VCaP (cell line): ENCODE measurements around the gene SH2D2A.

Source experiments
- H3K27ac ChIP-seq: fragments of 450-650 bp; 2 replicates; pipeline ENCODE4 v1.5.1; 2017
- TF ChIP-seq, protein P1 (sequence below): fragments of 450-650 bp; conservative IDR thresholded peaks from 2 replicates; pipeline ENCODE4 v1.5.1; 2017; ENCODE audit warnings: mild to moderate bottlenecking, moderate library complexity

Gene SH2D2A

DNA sequence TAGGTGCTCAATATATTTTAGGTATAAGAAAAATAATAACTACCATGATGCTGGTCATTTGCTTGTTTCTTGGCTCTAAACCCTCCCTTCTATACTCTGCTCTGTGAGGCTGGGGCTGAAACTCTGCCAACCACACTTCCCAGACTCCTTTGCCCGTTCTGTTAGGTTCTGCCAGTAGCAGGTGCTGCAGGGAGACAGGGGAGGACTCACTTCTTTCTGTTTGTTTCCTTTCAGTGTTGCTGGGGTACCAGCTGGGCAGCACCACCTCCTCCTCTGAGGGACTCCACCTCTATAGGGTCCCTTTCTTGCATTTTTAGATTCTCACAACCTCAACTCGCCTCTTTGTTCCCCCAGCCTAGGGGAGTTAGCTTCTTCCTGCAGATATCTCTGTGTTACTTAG is 17.0 kb upstream of the SH2D2A start:
- no peak overlapping the region for H3K27ac ChIP-seq
- TF ChIP-seq, protein P1, sequence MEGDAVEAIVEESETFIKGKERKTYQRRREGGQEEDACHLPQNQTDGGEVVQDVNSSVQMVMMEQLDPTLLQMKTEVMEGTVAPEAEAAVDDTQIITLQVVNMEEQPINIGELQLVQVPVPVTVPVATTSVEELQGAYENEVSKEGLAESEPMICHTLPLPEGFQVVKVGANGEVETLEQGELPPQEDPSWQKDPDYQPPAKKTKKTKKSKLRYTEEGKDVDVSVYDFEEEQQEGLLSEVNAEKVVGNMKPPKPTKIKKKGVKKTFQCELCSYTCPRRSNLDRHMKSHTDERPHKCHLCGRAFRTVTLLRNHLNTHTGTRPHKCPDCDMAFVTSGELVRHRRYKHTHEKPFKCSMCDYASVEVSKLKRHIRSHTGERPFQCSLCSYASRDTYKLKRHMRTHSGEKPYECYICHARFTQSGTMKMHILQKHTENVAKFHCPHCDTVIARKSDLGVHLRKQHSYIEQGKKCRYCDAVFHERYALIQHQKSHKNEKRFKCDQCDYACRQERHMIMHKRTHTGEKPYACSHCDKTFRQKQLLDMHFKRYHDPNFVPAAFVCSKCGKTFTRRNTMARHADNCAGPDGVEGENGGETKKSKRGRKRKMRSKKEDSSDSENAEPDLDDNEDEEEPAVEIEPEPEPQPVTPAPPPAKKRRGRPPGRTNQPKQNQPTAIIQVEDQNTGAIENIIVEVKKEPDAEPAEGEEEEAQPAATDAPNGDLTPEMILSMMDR, result no peak

DNA sequence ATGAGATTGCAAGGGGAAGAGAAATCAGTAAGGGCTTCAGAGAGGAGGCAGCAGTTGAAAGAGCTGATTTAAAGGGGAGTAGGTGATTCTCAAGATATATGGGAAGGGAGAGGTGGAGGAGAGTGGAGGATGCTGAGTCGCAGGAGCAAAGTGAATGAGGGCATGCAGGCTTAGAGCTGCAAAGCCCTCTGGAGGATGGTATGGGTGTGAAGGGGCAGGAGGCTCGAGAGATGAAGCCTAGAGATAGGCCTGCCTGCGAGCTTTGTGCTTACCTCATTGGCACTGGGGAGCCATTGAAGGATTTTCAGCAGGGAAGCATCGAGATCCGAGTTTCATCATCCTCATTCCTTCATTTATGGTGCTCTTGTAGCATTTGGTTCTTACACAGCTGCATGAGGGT is 15.8 kb upstream of the SH2D2A start:
- TF ChIP-seq, protein P1, result no peak

DNA sequence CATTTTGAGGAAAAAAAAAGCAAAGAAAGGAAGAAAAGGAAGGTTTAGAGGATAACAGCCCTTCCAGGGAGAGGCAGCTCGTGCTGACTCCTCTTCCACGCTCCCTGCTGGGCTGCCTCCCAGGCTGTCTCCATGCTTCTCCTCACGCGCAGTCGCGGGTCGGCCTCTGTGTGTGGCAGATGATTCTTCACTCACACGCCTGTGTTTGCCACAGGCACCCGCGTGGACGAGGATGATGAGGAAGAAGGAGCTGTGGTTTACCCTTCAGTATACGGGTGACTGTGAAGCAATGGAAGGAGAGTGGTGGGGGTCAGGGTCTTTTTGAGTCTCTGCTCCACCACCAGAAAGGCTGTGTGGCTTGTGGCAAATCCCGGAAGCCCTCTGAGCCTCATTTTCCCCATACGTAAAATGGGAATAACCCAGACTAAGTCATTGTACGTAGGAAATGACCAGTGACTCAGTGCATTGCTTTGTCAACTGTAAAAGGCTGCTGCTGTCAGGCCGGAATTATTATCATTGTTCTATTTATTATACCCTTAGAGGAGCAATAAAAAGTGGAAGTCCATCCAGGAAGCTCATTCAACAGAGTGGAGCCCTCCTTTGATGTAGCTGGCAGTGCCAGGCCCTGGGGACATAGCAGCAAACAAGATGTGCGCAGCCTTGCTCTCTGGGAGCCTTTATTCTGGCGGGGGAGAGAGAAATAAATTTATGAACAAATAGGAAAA is 11.9 kb upstream of the SH2D2A start:
- H3K27ac ChIP-seq, result no peak overlapping the region

More for the DNA sequence above, 15.8 kb upstream of the SH2D2A start:
- H3K27ac ChIP-seq, result no peak overlapping the region

DNA sequence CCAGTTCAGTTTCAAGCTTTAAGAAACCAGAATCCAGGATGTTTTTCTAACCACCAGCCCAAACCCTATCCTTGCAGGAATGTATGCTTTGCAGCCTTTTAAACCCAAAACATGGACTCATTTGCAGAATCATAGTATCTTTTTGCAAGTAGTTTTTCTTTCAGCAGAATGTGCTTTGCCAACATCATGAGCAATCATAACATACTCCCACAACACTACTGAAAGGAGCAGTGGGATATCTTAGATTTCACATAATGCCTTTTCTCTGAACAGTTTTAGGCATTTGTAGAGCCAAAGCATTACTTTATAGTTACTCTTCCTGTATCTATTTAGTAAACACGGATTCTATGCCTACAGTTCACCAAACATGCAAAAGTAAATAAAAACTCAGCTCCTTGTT is 10.0 kb upstream of the SH2D2A start:
- H3K27ac ChIP-seq, result no peak overlapping the region
- TF ChIP-seq, protein P1, result no peak

More for the DNA sequence above, 11.9 kb upstream of the SH2D2A start:
- TF ChIP-seq, protein P1, result no peak

DNA sequence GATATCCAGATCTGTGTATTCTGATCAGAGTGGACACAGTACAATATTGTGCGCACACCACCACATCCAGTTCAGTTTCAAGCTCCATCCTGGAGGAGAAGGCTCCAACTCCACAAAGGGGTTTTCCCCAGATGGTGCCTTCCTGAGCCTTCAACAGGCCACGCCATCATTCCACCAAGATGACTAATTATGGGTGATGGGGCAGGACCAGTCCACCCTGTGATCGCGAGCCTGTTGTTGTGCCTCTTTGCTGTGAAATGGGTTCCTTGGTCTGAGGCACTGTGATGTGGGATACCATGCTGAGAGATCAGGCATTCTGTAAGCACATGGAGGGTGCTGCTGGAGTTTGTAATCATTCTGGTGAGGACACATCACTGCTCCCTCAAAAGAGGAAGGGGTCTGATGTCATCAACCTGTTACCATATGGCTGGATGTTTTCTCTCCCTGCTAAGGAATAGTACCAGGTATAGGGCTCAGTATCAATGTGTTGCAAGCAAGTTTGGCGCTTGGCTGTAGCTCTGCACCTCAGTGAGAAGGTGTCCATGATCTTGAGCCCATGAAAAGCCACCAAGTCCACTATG is 6.7 kb upstream of the SH2D2A start:
- H3K27ac ChIP-seq, result no peak overlapping the region
- TF ChIP-seq, protein P1, result no peak

DNA sequence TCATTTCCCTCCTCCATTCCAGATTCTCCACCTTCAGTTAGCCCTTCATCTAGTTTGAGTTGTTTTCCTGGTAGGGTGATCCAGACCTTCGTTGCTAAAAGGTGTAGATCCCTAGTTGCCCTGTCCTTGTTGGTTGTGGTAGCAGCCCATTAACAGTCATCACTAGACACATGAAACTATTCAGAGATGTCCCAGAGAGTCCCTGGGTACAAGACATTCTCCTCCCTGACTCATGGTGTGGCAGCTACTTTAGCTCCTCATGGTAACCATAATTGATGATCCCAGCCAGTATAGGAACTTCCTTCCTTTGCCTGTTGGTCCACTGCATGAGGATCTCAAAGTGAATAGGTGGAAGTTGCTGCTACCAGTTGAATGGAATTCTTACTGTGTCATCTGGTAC is 6.0 kb upstream of the SH2D2A start:
- TF ChIP-seq, protein P1, result no peak
- H3K27ac ChIP-seq, result no peak overlapping the region

DNA sequence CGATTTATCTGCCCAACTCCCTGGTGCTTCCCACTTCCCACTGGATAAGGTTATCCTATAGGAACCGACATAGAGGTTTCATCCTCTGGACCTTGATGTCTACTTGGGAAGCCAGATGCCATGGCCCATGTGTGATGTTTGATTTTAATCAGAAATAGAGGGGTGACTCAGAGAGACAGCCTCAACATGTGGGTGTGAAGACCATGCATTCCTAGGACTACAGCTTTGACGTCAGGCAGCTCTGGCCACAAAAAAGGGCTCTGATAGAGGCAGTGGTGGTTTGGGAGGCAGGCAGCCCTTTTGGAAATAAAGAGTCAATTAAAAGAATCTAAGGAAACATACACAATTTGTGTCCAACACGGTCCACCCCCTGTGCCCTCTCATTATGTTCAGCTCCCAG is 5.2 kb upstream of the SH2D2A start:
- TF ChIP-seq, protein P1, result no peak
- no peak overlapping the region for H3K27ac ChIP-seq
